ENCODE measurements around the gene PARD6G.
"Not testable (repeated sequence)": the region's sequence is repeated elsewhere in the genome, so short reads cannot be mapped to it uniquely, and the experiment has no call there.

PARD6G gene

GRCh38 chr18:80170395-80171053, 76.8 kb downstream of the PARD6G start:
- no peak for DNase-seq (ENCODE audit: low spot score)

- no peak for DNase-seq (ENCODE audit: low spot score)
Observed at GRCh38 chr18:80169607-80170006, 77.7 kb downstream of the PARD6G start.

GRCh38 chr18:80168982-80169381, 78.3 kb downstream of the PARD6G start:
- no peak for DNase-seq (ENCODE audit: low spot score)

GRCh38 chr18:80168346-80168745, 79.0 kb downstream of the PARD6G start:
- DNase-seq (ENCODE audit: low spot score), result no peak

GRCh38 chr18:80167931-80168330, 79.4 kb downstream of the PARD6G start:
- no peak for DNase-seq (ENCODE audit: low spot score)

- DNase-seq (ENCODE audit: low spot score), result no peak
Observed at GRCh38 chr18:80167331-80167730, 80.0 kb downstream of the PARD6G start.

- no peak for DNase-seq (ENCODE audit: low spot score)
Observed at GRCh38 chr18:80166725-80167124, 80.6 kb downstream of the PARD6G start.

GRCh38 chr18:80166240-80166639, 81.1 kb downstream of the PARD6G start:
- no peak for DNase-seq (ENCODE audit: low spot score)

GRCh38 chr18:80164727-80165355, 82.5 kb downstream of the PARD6G start:
- DNase-seq (ENCODE audit: low spot score), result not testable (repeated sequence)

GRCh38 chr18:80163183-80163582, 84.1 kb downstream of the PARD6G start:
- DNase-seq (ENCODE audit: low spot score), result no peak

GRCh38 chr18:80161781-80162417, 85.4 kb downstream of the PARD6G start:
- DNase-seq (ENCODE audit: low spot score), result no peak

GRCh38 chr18:80159713-80160636, 87.3 kb downstream of the PARD6G start:
- DNase-seq (ENCODE audit: low spot score), result no peak

GRCh38 chr18:80158365-80158764, 88.9 kb downstream of the PARD6G start:
- no peak for DNase-seq (ENCODE audit: low spot score)

- peak; percentile 52 for DNase-seq (ENCODE audit: low spot score)
Observed at GRCh38 chr18:80157708-80158343, 89.5 kb downstream of the PARD6G start.

GRCh38 chr18:80154293-80154692, 93.0 kb downstream of the PARD6G start:
- DNase-seq (ENCODE audit: low spot score), result peak; percentile 10

GRCh38 chr18:80149667-80150066, 97.6 kb downstream of the PARD6G start:
- DNase-seq (ENCODE audit: low spot score), result no peak

GRCh38 chr18:80148326-80149199, 98.8 kb downstream of the PARD6G start:
- no peak for DNase-seq (ENCODE audit: low spot score)

- DNase-seq (ENCODE audit: low spot score), result no peak
Observed at GRCh38 chr18:80147418-80148325, 99.6 kb downstream of the PARD6G start.

GRCh38 chr18:80147037-80147417, 100.3 kb downstream of the PARD6G start:
- no peak for DNase-seq (ENCODE audit: low spot score)

Measured in LoVo (cell line).